ENCODE results near the gene CRLF1. TPM values are rescaled to one million over a fixed set of nuclear protein-coding genes. Genes with fewer than 3 reads are reported as not detected.
A peak's percentile ranks its signal among the peaks of the same experiment; 100 is the strongest.

CRLF1 gene
- total RNA-seq, 4 donors from 2014 or later, result 27.4 to 115 (median 43.6) TPM

- H3K4me1 ChIP-seq, result peaks cover 2 to 59% (median 37%) of the 10 kb centered on the region in 4 donors
- no peaks in the 10 kb centered on the region for H3K9me3 ChIP-seq
- no peaks in the 10 kb centered on the region for H3K36me3 ChIP-seq
- H3K4me3 ChIP-seq, result no peak overlapping the region
- WGBS, 2 donors, result 6 to 8% methylated on average over 13 to 33 of the region's 45 CpGs
- H3K27me3 ChIP-seq, result peaks cover 7 to 93% of the 10 kb centered on the region in 2 donors
- H3K27ac ChIP-seq, result no peak overlapping the region
- DNase-seq (ENCODE audit: low spot score in 2 of 2), result no peak
- TF ChIP-seq EP300 (IDR thresholded peaks at IDR 0.05), result no peak
These were observed 4.1 kb upstream of the CRLF1 start for GRCh38 chr19:18610556-18611326.

GRCh38 chr19:18610245-18610555 is 3.6 kb upstream of the CRLF1 start:
- TF ChIP-seq POLR2A (IDR thresholded peaks at IDR 0.05) (no peak), EP300 (IDR thresholded peaks at IDR 0.05) (no peak)
- TF ChIP-seq, protein P1, sequence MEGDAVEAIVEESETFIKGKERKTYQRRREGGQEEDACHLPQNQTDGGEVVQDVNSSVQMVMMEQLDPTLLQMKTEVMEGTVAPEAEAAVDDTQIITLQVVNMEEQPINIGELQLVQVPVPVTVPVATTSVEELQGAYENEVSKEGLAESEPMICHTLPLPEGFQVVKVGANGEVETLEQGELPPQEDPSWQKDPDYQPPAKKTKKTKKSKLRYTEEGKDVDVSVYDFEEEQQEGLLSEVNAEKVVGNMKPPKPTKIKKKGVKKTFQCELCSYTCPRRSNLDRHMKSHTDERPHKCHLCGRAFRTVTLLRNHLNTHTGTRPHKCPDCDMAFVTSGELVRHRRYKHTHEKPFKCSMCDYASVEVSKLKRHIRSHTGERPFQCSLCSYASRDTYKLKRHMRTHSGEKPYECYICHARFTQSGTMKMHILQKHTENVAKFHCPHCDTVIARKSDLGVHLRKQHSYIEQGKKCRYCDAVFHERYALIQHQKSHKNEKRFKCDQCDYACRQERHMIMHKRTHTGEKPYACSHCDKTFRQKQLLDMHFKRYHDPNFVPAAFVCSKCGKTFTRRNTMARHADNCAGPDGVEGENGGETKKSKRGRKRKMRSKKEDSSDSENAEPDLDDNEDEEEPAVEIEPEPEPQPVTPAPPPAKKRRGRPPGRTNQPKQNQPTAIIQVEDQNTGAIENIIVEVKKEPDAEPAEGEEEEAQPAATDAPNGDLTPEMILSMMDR (IDR thresholded peaks at IDR 0.05), result no peak
- no peak overlapping the region for H3K4me3 ChIP-seq
- H3K27ac ChIP-seq, result no peak overlapping the region
- peaks cover 2 to 65% (median 37%) of the 10 kb centered on the region in 4 donors for H3K4me1 ChIP-seq
- H3K9me3 ChIP-seq, result no peaks in the 10 kb centered on the region
- 43% methylated on average over 1 of the region's 3 CpGs; no CpG with 5 or more reads in 1 of the 2 donors for WGBS, 2 donors
- peaks cover 7 to 94% of the 10 kb centered on the region in 2 donors for H3K27me3 ChIP-seq
- DNase-seq (ENCODE audit: low spot score in 2 of 2), result no peak
- no peaks in the 10 kb centered on the region for H3K36me3 ChIP-seq

DNA sequence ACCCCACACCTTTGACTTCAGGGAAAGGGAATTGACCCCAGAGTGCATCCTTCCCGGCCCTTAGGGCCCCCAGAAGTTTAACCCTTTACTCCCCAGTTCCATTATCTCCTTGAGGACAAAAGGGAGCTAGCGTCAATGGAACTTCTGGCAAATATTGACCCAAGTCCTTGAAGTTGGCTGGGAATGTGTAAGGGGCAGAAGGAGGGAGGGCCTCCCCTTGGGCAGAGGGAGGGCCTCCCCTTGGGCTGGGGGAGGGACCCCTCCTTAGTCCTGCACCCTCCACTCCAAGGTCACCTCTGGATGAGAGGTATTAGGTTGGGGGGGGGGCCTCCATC is 3.1 kb upstream of the CRLF1 start:
- TF ChIP-seq, protein P1 (IDR thresholded peaks at IDR 0.05), result no peak
- no peak for TF ChIP-seq POLR2A (IDR thresholded peaks at IDR 0.05)
- no peak for TF ChIP-seq EP300 (IDR thresholded peaks at IDR 0.05)
- WGBS, 2 donors, result 21 to 36% methylated on average over 2 of the region's 2 CpGs
- Histone ChIP-seq H3K36me3 (no peaks in the 10 kb centered on the region), H3K4me3 (no peak overlapping the region), H3K27ac (no peak overlapping the region), H3K4me1 (peaks cover 2 to 67% (median 37%) of the 10 kb centered on the region in 4 donors), H3K27me3 (peaks cover 7 to 94% of the 10 kb centered on the region in 2 donors), H3K9me3 (no peaks in the 10 kb centered on the region)
- DNase-seq (ENCODE audit: low spot score in 2 of 2), result no peak

GRCh38 chr19:18608805-18609716 is 2.5 kb upstream of the CRLF1 start:
- 46 to 61% methylated on average over 9 of the region's 9 CpGs for WGBS, 2 donors
- no peak overlapping the region for H3K27ac ChIP-seq
- peaks cover 2 to 73% (median 38%) of the 10 kb centered on the region in 4 donors for H3K4me1 ChIP-seq
- H3K4me3 ChIP-seq, result no peak overlapping the region
- TF ChIP-seq, protein P1 (IDR thresholded peaks at IDR 0.05), result no peak
- TF ChIP-seq POLR2A (IDR thresholded peaks at IDR 0.05), result no peak
- TF ChIP-seq EP300 (IDR thresholded peaks at IDR 0.05), result no peak
- H3K27me3 ChIP-seq, result peaks cover 7 to 94% of the 10 kb centered on the region in 2 donors
- H3K36me3 ChIP-seq, result no peaks in the 10 kb centered on the region
- DNase-seq (ENCODE audit: low spot score in 2 of 2), result no peak
- no peaks in the 10 kb centered on the region for H3K9me3 ChIP-seq

DNA sequence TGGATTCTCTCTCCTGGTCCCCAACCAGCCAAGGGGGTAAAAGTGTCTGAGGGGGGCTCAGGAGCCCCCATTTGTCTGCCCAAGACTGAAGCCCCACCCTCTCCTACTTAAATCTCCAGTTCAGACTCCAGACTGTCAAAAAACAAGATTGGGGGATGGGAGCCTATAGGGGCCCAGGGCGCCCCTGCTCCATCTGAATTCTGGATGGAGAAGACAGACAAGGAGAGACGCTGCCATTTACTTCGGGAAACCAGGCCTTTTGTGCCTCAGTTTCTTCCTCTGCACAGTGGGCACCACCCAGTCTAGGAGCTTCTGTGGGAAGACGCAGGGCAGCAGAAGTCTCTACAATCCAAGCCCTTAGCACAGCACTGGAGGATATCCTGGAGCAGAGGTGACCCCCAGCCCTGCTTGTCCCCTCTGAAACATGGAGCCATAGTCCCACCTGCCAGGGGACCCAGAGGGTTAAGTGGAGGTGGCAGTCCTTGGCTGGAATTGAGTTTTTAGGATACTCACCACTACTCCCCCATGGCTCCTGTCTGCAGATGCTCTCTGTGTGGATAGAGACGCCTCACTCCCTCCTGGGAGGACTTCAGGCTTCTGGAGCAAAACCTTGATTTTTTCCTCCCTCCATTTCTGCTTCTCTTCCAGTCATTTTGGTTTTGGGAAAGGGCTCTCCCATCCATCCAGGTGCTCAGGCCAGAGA is 1.7 kb upstream of the CRLF1 start:
- H3K4me1 ChIP-seq, result peaks cover 2 to 78% (median 39%) of the 10 kb centered on the region in 4 donors
- no peaks in the 10 kb centered on the region for H3K9me3 ChIP-seq
- DNase-seq (ENCODE audit: low spot score in 2 of 2), result no peak
- TF ChIP-seq POLR2A (IDR thresholded peaks at IDR 0.05) (no peak), EP300 (IDR thresholded peaks at IDR 0.05) (no peak)
- TF ChIP-seq, protein P1 (IDR thresholded peaks at IDR 0.05), result no peak
- H3K4me3 ChIP-seq, result peak overlapping the region in 1 of 4 donors; percentile 49
- peaks cover 7 to 94% of the 10 kb centered on the region in 2 donors for H3K27me3 ChIP-seq
- H3K27ac ChIP-seq, result no peak overlapping the region
- no peaks in the 10 kb centered on the region for H3K36me3 ChIP-seq
- WGBS, 2 donors, result 35 to 49% methylated on average over 5 of the region's 5 CpGs
